ENCODE results near the gene TRERF1. TPM values are rescaled to one million over a fixed set of nuclear protein-coding genes. Genes with fewer than 3 reads are reported as not detected.

Gene TRERF1
- polyA plus RNA-seq, 1 of the 3 experiments (the other 2 are of a cell fraction), result 3.6 TPM

DNA sequence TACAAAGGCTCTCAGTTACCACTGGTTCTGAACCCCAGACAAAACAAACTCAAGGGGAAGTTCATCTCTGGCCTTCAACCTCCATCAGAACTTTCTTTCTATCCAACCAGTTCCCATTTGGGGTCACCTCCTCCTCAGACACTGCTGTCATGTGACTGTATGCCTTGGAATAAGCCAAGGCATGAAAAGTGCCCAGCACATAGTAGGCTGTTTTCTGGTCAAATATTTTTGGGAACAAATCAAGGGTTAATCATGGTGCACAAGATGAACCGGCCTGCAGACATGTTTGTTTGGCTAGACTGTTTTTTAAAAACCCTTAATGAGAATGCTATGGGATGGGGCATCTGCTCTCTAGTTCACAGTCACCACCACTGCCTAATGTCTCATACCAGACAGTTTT lies 185.2 kb downstream of the TRERF1 start (continued):
- TF ChIP-seq NFIC (IDR thresholded peaks at IDR 0.05; ENCODE audit: borderline replicate concordance) (no peak), FOXM1 (IDR thresholded peaks at IDR 0.05; ENCODE audit: low read depth) (no peak)
- TF ChIP-seq, protein P1, sequence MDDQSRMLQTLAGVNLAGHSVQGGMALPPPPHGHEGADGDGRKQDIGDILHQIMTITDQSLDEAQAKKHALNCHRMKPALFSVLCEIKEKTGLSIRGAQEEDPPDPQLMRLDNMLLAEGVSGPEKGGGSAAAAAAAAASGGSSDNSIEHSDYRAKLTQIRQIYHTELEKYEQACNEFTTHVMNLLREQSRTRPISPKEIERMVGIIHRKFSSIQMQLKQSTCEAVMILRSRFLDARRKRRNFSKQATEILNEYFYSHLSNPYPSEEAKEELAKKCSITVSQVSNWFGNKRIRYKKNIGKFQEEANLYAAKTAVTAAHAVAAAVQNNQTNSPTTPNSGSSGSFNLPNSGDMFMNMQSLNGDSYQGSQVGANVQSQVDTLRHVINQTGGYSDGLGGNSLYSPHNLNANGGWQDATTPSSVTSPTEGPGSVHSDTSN (IDR thresholded peaks at IDR 0.05), result no peak

DNA sequence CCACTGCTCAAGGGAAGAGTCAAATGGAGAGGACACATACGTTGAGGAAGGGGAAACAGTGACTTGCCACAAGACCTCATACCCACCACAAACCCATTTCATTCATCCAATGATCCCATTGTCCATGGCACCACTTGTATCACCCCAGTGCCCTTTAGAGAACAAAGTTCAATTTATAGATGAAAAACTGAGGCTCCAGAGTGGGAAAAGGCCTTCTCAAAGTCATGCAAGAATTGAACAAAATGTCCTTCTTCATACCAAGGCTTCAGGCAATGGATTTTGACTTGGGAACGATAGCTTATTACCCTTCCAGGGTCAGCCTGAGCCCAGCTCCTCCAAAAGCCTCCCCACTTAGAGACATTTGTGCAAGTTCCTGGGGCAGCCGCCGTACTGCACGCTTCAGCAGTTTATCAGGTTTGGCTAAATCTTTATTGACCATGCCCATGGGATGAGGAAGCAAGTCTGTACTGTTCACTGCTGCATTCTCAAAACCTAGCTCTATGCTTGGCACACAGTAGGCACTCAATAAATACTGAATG lies 186.8 kb downstream of the TRERF1 start:
- Histone ChIP-seq H3K27me3 (ENCODE audit: insufficient read depth) (no peaks in the 10 kb centered on the region), H4K20me1 (ENCODE audit: insufficient read depth) (no peaks in the 10 kb centered on the region), H3K4me3 (ENCODE audit: low read depth in 2 of 2, low read length in 1 of 2) (no peak overlapping the region), H3F3A (replicated peaks; ENCODE audit: insufficient read depth) (no peaks in the 10 kb centered on the region), H3K4me1 (ENCODE audit: control insufficient read depth in 1 of 2, insufficient read depth in 2 of 2, low read depth in 1 of 2, low read length in 1 of 2) (peaks cover 0 to 4% of the 10 kb centered on the region in 2 experiments; a peak in 1 of 4 replicates), H3K36me3 (replicated peaks in 1 of 2; ENCODE audit: control insufficient read depth in 1 of 2, insufficient read depth in 2 of 2, low read length in 1 of 2) (peaks cover 0 to 6% of the 10 kb centered on the region in 2 experiments), H3K79me2 (ENCODE audit: insufficient read depth) (no peaks in the 10 kb centered on the region), H3K9me3 (no peaks in the 10 kb centered on the region), H3K9ac (no peak overlapping the region), H3K4me2 (no peak overlapping the region), H2AFZ (ENCODE audit: low read depth) (no peak overlapping the region), H3K9me2 (no peaks in the 10 kb centered on the region), H3K27ac (ENCODE audit: low read depth in 2 of 2, low read length in 1 of 2) (no peak overlapping the region)
- TF ChIP-seq FOSL2 (IDR thresholded peaks at IDR 0.05; ENCODE audit: borderline replicate concordance, low read depth) (no peak), NRF1 (IDR thresholded peaks at IDR 0.05; ENCODE audit: low read depth, low read length) (no peak), GABPA (IDR thresholded peaks at IDR 0.05; ENCODE audit: low read depth) (no peak), NFIC (IDR thresholded peaks at IDR 0.05; ENCODE audit: borderline replicate concordance) (no peak), EP300 (IDR thresholded peaks at IDR 0.05; ENCODE audit: borderline replicate concordance in 1 of 2, low read depth in 1 of 2, low read length in 1 of 2) (no peak), POLR2AphosphoS5 (IDR thresholded peaks at IDR 0.05; ENCODE audit: low read depth, low read length) (no peak), CHD2 (IDR thresholded peaks at IDR 0.05; ENCODE audit: low read length, partially characterized antibody) (no peak), FOXJ3 (CRISPR knock-in tag; IDR thresholded peaks at IDR 0.05) (no peak), TAF1 (IDR thresholded peaks at IDR 0.05; ENCODE audit: borderline replicate concordance, low read depth, low read length) (no peak), RAD21 (IDR thresholded peaks at IDR 0.05; ENCODE audit: low read length) (no peak), RFX5 (IDR thresholded peaks at IDR 0.05; ENCODE audit: low read length) (no peak)
- TF ChIP-seq, protein P2, sequence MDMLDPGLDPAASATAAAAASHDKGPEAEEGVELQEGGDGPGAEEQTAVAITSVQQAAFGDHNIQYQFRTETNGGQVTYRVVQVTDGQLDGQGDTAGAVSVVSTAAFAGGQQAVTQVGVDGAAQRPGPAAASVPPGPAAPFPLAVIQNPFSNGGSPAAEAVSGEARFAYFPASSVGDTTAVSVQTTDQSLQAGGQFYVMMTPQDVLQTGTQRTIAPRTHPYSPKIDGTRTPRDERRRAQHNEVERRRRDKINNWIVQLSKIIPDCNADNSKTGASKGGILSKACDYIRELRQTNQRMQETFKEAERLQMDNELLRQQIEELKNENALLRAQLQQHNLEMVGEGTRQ (IDR thresholded peaks at IDR 0.05; ENCODE audit: borderline replicate concordance, low read depth, low read length), result no peak
- TF ChIP-seq, protein P3, sequence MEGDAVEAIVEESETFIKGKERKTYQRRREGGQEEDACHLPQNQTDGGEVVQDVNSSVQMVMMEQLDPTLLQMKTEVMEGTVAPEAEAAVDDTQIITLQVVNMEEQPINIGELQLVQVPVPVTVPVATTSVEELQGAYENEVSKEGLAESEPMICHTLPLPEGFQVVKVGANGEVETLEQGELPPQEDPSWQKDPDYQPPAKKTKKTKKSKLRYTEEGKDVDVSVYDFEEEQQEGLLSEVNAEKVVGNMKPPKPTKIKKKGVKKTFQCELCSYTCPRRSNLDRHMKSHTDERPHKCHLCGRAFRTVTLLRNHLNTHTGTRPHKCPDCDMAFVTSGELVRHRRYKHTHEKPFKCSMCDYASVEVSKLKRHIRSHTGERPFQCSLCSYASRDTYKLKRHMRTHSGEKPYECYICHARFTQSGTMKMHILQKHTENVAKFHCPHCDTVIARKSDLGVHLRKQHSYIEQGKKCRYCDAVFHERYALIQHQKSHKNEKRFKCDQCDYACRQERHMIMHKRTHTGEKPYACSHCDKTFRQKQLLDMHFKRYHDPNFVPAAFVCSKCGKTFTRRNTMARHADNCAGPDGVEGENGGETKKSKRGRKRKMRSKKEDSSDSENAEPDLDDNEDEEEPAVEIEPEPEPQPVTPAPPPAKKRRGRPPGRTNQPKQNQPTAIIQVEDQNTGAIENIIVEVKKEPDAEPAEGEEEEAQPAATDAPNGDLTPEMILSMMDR (IDR thresholded peaks at IDR 0.05), result no peak
- TF ChIP-seq, protein P4, sequence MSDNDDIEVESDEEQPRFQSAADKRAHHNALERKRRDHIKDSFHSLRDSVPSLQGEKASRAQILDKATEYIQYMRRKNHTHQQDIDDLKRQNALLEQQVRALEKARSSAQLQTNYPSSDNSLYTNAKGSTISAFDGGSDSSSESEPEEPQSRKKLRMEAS (IDR thresholded peaks at IDR 0.05; ENCODE audit: low read depth), result no peak
- TF ChIP-seq, protein P5, sequence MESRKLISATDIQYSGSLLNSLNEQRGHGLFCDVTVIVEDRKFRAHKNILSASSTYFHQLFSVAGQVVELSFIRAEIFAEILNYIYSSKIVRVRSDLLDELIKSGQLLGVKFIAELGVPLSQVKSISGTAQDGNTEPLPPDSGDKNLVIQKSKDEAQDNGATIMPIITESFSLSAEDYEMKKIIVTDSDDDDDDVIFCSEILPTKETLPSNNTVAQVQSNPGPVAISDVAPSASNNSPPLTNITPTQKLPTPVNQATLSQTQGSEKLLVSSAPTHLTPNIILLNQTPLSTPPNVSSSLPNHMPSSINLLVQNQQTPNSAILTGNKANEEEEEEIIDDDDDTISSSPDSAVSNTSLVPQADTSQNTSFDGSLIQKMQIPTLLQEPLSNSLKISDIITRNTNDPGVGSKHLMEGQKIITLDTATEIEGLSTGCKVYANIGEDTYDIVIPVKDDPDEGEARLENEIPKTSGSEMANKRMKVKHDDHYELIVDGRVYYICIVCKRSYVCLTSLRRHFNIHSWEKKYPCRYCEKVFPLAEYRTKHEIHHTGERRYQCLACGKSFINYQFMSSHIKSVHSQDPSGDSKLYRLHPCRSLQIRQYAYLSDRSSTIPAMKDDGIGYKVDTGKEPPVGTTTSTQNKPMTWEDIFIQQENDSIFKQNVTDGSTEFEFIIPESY (IDR thresholded peaks at IDR 0.05; ENCODE audit: borderline replicate concordance, low read depth), result no peak
- TF ChIP-seq, protein P6, sequence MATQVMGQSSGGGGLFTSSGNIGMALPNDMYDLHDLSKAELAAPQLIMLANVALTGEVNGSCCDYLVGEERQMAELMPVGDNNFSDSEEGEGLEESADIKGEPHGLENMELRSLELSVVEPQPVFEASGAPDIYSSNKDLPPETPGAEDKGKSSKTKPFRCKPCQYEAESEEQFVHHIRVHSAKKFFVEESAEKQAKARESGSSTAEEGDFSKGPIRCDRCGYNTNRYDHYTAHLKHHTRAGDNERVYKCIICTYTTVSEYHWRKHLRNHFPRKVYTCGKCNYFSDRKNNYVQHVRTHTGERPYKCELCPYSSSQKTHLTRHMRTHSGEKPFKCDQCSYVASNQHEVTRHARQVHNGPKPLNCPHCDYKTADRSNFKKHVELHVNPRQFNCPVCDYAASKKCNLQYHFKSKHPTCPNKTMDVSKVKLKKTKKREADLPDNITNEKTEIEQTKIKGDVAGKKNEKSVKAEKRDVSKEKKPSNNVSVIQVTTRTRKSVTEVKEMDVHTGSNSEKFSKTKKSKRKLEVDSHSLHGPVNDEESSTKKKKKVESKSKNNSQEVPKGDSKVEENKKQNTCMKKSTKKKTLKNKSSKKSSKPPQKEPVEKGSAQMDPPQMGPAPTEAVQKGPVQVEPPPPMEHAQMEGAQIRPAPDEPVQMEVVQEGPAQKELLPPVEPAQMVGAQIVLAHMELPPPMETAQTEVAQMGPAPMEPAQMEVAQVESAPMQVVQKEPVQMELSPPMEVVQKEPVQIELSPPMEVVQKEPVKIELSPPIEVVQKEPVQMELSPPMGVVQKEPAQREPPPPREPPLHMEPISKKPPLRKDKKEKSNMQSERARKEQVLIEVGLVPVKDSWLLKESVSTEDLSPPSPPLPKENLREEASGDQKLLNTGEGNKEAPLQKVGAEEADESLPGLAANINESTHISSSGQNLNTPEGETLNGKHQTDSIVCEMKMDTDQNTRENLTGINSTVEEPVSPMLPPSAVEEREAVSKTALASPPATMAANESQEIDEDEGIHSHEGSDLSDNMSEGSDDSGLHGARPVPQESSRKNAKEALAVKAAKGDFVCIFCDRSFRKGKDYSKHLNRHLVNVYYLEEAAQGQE (IDR thresholded peaks at IDR 0.05; ENCODE audit: low read depth, low read length), result no peak
- DNase-seq, result no peak
- ChIA-PET POLR2A (no interaction called here), CTCF (interaction anchor here (0.6 to 2.2 kb wide), 6 partner anchors 12 to 286 kb away, joined by 3 to 10 read pairs (median 4); no protein-coding TSS in a partner anchor)
- WGBS (ENCODE audit: low lambda C conversion rate), result 100% methylated on average over 5 of the region's 5 CpGs

Measured in SK-N-SH (cell line).